Neutrophil (primary cell): Measurements from ENCODE around the gene SSBP4.

Experiments used
- H3K27ac ChIP-seq: fragments of 200-600 bp; sonication (generic); 2 replicates; pipeline ENCODE4 v1.5.1; 2016; ENCODE audit warnings: mild to moderate bottlenecking, moderate library complexity
- H3K27me3 ChIP-seq: fragments of 200-600 bp; sonication (generic); 2 replicates; pipeline ENCODE4 v1.6.0; 2016; ENCODE audit warnings: mild to moderate bottlenecking
- H3K36me3 ChIP-seq: fragments of 200-600 bp; sonication (generic); 2 replicates; pipeline ENCODE4 v1.5.1; 2017
- H3K4me1 ChIP-seq, 2 experiments: fragments of 200-600 bp in 1 of 2; sonication (generic) in 1 of 2; 1 replicate in 1 of 2; 2 replicates in 1 of 2; pipeline versions ENCODE4 v1.5.1 to v1.6.1; 2013 to 2016; ENCODE audit warnings: low read depth in 1 of 2, low read length in 1 of 2, mild to moderate bottlenecking in 1 of 2, moderate library complexity in 1 of 2; ENCODE audit not compliant: control insufficient read depth in 1 of 2, insufficient read depth in 1 of 2
- H3K4me3 ChIP-seq, 2 experiments: fragments of 200-600 bp in 1 of 2; sonication (generic) in 1 of 2; 1 replicate in 1 of 2; 2 replicates in 1 of 2; pipeline ENCODE4 v1.5.1; 2013 to 2016; ENCODE audit warnings: low read depth in 1 of 2, low read length in 1 of 2, mild to moderate bottlenecking in 1 of 2, moderate library complexity in 1 of 2
- H3K9me3 ChIP-seq: fragments of 200-600 bp; sonication (generic); 2 replicates; pipeline ENCODE4 v1.5.1; 2016
- CTCF ChIP-seq: fragments of 200-600 bp; sonication (generic); IDR thresholded peaks from 2 replicates; pipeline ENCODE4 v1.5.1; 2016; ENCODE audit warnings: antibody characterized with exemption

SSBP4 gene

GRCh38 chr19:18421371-18421959 is 2.3 kb downstream of the SSBP4 start:
- Histone ChIP-seq H3K9me3 (no peaks in the 10 kb centered on the region), H3K36me3 (no peaks in the 10 kb centered on the region), H3K27ac (no peak overlapping the region), H3K4me1 (peaks cover 32 to 34% of the 10 kb centered on the region in 2 experiments), H3K27me3 (peaks cover 60% of the 10 kb centered on the region), H3K4me3 (no peak overlapping the region)
- TF ChIP-seq CTCF = no peak

- TF ChIP-seq CTCF = no peak
- peaks cover 21 to 22% of the 10 kb centered on the region in 2 experiments for H3K4me1 ChIP-seq
- H3K9me3 ChIP-seq = no peaks in the 10 kb centered on the region
- peaks cover 60% of the 10 kb centered on the region for H3K27me3 ChIP-seq
- no peaks in the 10 kb centered on the region for H3K36me3 ChIP-seq
- H3K4me3 ChIP-seq = no peak overlapping the region
- no peak overlapping the region for H3K27ac ChIP-seq
Observed at GRCh38 chr19:18422530-18423191, 3.5 kb downstream of the SSBP4 start.

GRCh38 chr19:18423258-18424020 is 4.2 kb downstream of the SSBP4 start:
- Histone ChIP-seq H3K27ac (no peak overlapping the region), H3K27me3 (peaks cover 60% of the 10 kb centered on the region), H3K9me3 (no peaks in the 10 kb centered on the region), H3K4me1 (peaks cover 13 to 14% of the 10 kb centered on the region in 2 experiments), H3K36me3 (no peaks in the 10 kb centered on the region), H3K4me3 (no peak overlapping the region)
- no peak for TF ChIP-seq CTCF

- Histone ChIP-seq H3K4me1 (peaks cover 12 to 15% of the 10 kb centered on the region in 2 experiments), H3K27ac (no peak overlapping the region), H3K27me3 (peaks cover 60% of the 10 kb centered on the region), H3K9me3 (no peaks in the 10 kb centered on the region), H3K4me3 (no peak overlapping the region), H3K36me3 (no peaks in the 10 kb centered on the region)
- TF ChIP-seq CTCF = no peak
Observed at GRCh38 chr19:18424122-18424889, 5.1 kb downstream of the SSBP4 start.

GRCh38 chr19:18424890-18425514 is 5.8 kb downstream of the SSBP4 start:
- Histone ChIP-seq H3K4me3 (no peak overlapping the region), H3K4me1 (peaks cover 8 to 17% of the 10 kb centered on the region in 2 experiments), H3K27me3 (peaks cover 60% of the 10 kb centered on the region), H3K9me3 (no peaks in the 10 kb centered on the region), H3K36me3 (no peaks in the 10 kb centered on the region), H3K27ac (no peak overlapping the region)
- no peak for TF ChIP-seq CTCF
